Progenitor cell of endocrine pancreas (in vitro differentiated cells): ENCODE results near the gene PEX19. TPM values are rescaled to one million over a fixed set of nuclear protein-coding genes. Genes with fewer than 3 reads are reported as not detected.
A peak's percentile ranks its signal among the peaks of the same experiment; 100 is the strongest.

Experiments
- DNase-seq: peaks from one replicate; pipeline ENCODE4 v3.0.0; 2021; ENCODE audit warnings: low spot score; ENCODE audit not compliant: unreplicated experiment
- H3K27ac Mint-ChIP-seq: 2 replicates; pipeline ENCODE4 v1.8.0; 2021; ENCODE audit warnings: mild to moderate bottlenecking, moderate library complexity, mixed read lengths
- H3K27me3 Mint-ChIP-seq: 2 replicates; pipeline ENCODE4 v1.8.0; 2021; ENCODE audit warnings: mixed read lengths
- H3K36me3 Mint-ChIP-seq: 2 replicates; pipeline ENCODE4 v1.8.0; 2022; ENCODE audit warnings: mixed read lengths; ENCODE audit not compliant: insufficient read depth
- H3K4me1 Mint-ChIP-seq: 2 replicates; pipeline ENCODE4 v1.8.0; 2021; ENCODE audit warnings: low read depth, mixed read lengths
- H3K4me3 Mint-ChIP-seq: 2 replicates; pipeline ENCODE4 v1.8.0; 2021; ENCODE audit warnings: low read depth, mild to moderate bottlenecking, moderate library complexity, mixed read lengths
- H3K9me3 Mint-ChIP-seq: 2 replicates; pipeline ENCODE4 v1.8.0; 2021; ENCODE audit warnings: low read depth, mixed read lengths
- CTCF ChIP-seq: fragments of 200-600 bp; sonication (generic); IDR thresholded peaks from one replicate; pipeline ENCODE4 v1.5.0; 2021; ENCODE audit warnings: antibody characterized with exemption, mild to moderate bottlenecking; ENCODE audit not compliant: unreplicated experiment
- total RNA-seq: library from RNA; stranded (reverse); gene quantifications from 2 replicates; pipeline ENCODE4 v1.2.1, GENCODE V29; 2021

PEX19 gene
- total RNA-seq, 1 donor from 2014 or later: 73.8 TPM

- no peak for DNase-seq
- Mint-ChIP-seq H3K4me3 (no peak overlapping the region), H3K36me3 (peaks cover 30% of the 10 kb centered on the region), H3K4me1 (no peaks in the 10 kb centered on the region), H3K9me3 (no peaks in the 10 kb centered on the region), H3K27me3 (no peaks in the 10 kb centered on the region), H3K27ac (no peak overlapping the region)
- no peak for TF ChIP-seq CTCF
Observed at GRCh38 chr1:160325252-160325651, 40.3 kb upstream of the PEX19 start.

GRCh38 chr1:160322831-160323230 lies 37.9 kb upstream of the PEX19 start:
- no peak for TF ChIP-seq CTCF
- no peak overlapping the region for H3K4me3 Mint-ChIP-seq
- DNase-seq: no peak
- H3K27ac Mint-ChIP-seq: no peak overlapping the region
- H3K9me3 Mint-ChIP-seq: peaks cover under 1% of the 10 kb centered on the region
- no peaks in the 10 kb centered on the region for H3K27me3 Mint-ChIP-seq
- H3K4me1 Mint-ChIP-seq: no peaks in the 10 kb centered on the region
- peaks cover 36% of the 10 kb centered on the region for H3K36me3 Mint-ChIP-seq

- peaks cover 6% of the 10 kb centered on the region for H3K4me1 Mint-ChIP-seq
- no peak for TF ChIP-seq CTCF
- H3K4me3 Mint-ChIP-seq: no peak overlapping the region
- peaks cover 68% of the 10 kb centered on the region for H3K36me3 Mint-ChIP-seq
- DNase-seq: no peak
- H3K27ac Mint-ChIP-seq: peak overlapping the region; percentile 89
- H3K27me3 Mint-ChIP-seq: no peaks in the 10 kb centered on the region
- peaks cover 11% of the 10 kb centered on the region for H3K9me3 Mint-ChIP-seq
Observed at GRCh38 chr1:160315359-160315758, 30.4 kb upstream of the PEX19 start.

- no peaks in the 10 kb centered on the region for H3K4me1 Mint-ChIP-seq
- DNase-seq: no peak
- H3K36me3 Mint-ChIP-seq: peaks cover 49% of the 10 kb centered on the region
- TF ChIP-seq CTCF: no peak
- H3K27ac Mint-ChIP-seq: no peak overlapping the region
- H3K9me3 Mint-ChIP-seq: no peaks in the 10 kb centered on the region
- no peaks in the 10 kb centered on the region for H3K27me3 Mint-ChIP-seq
- H3K4me3 Mint-ChIP-seq: no peak overlapping the region
Observed at GRCh38 chr1:160309571-160309970, 24.6 kb upstream of the PEX19 start.

GRCh38 chr1:160309185-160309557 lies 24.2 kb upstream of the PEX19 start:
- no peak for TF ChIP-seq CTCF
- Mint-ChIP-seq H3K27me3 (no peaks in the 10 kb centered on the region), H3K4me3 (no peak overlapping the region), H3K4me1 (no peaks in the 10 kb centered on the region), H3K9me3 (no peaks in the 10 kb centered on the region), H3K36me3 (peaks cover 48% of the 10 kb centered on the region), H3K27ac (no peak overlapping the region)
- DNase-seq: no peak
